H54 (cell line): ENCODE measurements around the gene ZSWIM4.
A peak's percentile ranks its signal among the peaks of the same experiment; 100 is the strongest.
"Not testable (repeated sequence)": the region's sequence is repeated elsewhere in the genome, so short reads cannot be mapped to it uniquely, and the experiment has no call there.

ENCODE experiments used
- DNase-seq: peaks from one replicate; pipeline ENCODE4 v3.0.0; 2011; ENCODE audit warnings: low spot score, mixed read lengths; ENCODE audit not compliant: insufficient read length
- FAIRE-seq: peaks from 3 replicates; lab custom pipeline; 2011; peaks lifted over from hg19 to GRCh38; lab: Jason Lieb, UNC
- POLR2A ChIP-seq: IDR thresholded peaks from 2 replicates; pipeline ENCODE4 v1.6.1; 2011; ENCODE audit warnings: low read depth, mild to moderate bottlenecking, low read length

Gene ZSWIM4

DNA sequence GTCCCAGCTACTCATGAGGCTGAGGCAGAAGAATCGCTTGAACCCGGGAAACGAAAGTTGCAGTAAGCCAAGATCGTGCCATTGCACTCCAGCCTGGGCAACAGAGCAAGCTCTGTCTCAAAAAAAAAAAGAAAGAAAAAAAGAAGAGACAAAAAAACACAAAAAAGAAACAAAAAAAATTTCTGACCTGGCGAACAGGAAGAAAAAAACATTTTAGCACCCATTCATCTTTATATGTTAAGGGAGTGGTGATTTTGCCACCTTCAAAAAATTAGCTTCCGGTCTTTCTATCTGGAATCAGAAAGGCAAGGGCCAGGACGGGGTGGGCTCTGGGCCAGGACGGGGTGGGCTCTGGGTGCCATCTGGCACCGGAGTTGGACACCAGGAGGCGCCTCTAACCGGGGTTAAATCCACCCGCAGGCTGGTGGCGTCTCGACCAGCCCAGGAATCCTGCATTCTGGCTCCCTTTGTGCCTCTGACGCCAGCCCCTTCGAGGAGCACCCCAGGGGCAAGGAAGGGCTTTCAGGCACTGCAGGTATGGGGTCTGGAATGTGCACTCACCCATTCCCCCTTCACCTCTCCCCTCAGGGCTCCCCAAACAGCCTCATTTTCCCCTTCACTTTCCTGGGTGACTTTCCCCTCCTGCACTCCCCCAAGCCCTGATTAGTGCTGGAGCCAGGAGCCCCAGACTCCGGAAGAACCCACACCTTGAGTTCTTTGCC is 10.4 kb upstream of the ZSWIM4 start:
- FAIRE-seq (no peak), DNase-seq (no peak)
- no peak for TF ChIP-seq POLR2A

DNA sequence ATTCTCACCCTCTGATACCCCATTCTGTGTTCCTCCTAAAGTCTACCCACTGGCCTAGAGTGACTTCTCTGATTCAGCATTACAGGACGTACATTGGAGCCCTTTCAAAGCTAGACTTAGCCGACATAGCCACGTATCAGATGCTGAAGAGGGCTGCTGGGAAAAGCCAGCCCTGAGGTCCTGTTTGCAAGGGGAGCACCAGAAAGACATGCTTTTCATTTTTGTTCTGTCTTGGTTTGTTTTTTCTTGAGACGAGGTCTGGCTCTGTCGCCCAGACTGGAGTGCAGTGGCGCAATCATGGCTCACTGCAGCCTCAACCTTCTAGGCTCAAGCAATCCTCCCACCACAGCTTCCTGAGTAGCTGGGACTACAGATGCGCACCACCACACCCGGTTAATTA is 6.3 kb upstream of the ZSWIM4 start:
- no peak for DNase-seq
- no peak for TF ChIP-seq POLR2A
- FAIRE-seq = no peak

DNA sequence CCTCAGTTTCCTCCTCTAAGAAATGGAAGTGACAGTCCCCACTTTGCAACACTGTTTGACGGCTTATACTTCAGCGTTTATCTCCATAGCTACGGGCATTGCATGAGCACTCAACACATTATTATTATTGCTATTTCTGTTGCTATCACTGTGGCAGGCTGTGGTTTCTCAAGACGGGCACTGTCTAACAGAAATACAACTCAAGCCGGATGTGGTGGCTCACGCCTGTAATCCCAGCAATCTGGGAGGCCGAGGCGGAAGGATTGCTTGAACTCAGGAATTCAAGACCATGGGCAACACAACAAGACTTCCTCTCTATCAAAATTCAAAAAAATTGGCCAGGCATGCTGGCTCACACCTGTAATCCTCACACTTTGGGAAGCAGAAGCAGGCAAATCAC is 4.9 kb upstream of the ZSWIM4 start:
- no peak for TF ChIP-seq POLR2A
- no peak for FAIRE-seq

DNA sequence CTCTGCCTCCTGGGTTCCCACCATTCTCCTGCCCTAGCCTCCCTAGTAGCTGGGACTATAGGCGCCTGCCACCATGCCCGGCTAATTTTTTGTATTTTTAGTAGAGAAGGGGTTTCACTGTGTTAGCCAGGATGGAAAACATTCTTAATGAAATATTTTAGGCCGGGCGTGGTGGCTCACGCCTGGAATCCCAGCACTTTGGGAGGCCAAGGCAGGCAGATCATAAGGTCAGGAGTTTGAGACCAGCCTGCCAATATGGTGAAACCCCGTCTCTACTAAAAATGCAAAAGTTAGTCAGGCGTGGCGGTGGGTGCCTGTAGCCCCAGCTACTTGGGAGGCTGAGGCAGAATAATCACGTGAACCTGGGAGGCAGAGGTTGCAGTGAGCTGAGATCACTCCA is 1.9 kb upstream of the ZSWIM4 start:
- not testable (repeated sequence) for DNase-seq, FAIRE-seq

More for the DNA sequence above, 4.9 kb upstream of the ZSWIM4 start:
- DNase-seq = no peak

DNA sequence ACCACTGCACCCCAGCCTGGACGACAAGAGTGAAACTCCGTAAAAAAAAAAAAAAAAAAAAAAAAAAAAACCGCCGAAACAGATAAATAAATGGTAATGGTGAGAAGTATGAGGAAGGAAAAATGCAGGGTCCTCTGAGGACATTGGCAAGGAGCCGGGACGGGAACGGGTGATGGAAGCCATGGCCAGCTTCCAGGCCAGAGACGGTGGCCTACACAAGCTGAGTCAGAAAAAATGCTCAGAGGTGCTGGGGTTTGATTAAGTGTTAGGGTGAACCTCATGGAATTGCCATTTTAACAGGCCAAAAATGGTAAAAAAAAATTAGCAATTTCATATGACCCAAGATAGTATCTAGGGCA is 866 bp upstream of the ZSWIM4 start:
- DNase-seq (no peak), FAIRE-seq (no peak)

DNA sequence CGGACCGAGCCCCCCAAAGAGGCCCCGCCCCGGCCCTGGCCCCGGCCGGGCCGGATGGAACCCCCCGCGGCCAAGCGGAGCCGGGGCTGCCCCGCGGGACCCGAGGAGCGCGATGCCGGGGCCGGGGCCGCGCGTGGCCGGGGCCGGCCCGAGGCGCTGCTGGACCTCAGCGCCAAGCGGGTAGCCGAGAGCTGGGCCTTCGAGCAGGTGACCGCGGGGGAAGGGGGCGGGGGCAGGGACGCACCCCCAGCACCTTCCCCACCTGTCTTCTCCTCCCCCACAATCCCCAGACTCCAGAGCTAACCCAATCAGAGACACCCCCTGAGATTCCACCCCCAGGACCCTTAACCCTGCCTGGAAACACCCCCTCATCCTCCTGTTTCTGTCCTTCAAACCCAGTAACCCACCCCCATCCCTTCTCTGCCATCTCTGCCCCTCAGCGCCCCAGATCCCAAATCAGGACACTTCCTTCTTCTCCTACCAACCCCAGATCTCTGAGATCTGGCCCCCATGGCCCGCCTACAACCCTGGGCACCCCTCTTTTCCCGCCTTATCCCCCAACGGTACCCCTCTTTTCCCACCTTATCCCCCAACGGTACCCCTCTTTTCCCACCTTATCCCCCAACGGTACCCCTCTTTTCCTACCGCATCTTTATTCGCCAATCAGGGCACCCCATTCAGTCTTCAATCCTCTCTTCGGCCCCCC is 505 bp downstream of the ZSWIM4 start:
- DNase-seq (peak; percentile 31), FAIRE-seq (no peak)
- TF ChIP-seq POLR2A = no peak

More for the DNA sequence above, 866 bp upstream of the ZSWIM4 start:
- TF ChIP-seq POLR2A = no peak

DNA sequence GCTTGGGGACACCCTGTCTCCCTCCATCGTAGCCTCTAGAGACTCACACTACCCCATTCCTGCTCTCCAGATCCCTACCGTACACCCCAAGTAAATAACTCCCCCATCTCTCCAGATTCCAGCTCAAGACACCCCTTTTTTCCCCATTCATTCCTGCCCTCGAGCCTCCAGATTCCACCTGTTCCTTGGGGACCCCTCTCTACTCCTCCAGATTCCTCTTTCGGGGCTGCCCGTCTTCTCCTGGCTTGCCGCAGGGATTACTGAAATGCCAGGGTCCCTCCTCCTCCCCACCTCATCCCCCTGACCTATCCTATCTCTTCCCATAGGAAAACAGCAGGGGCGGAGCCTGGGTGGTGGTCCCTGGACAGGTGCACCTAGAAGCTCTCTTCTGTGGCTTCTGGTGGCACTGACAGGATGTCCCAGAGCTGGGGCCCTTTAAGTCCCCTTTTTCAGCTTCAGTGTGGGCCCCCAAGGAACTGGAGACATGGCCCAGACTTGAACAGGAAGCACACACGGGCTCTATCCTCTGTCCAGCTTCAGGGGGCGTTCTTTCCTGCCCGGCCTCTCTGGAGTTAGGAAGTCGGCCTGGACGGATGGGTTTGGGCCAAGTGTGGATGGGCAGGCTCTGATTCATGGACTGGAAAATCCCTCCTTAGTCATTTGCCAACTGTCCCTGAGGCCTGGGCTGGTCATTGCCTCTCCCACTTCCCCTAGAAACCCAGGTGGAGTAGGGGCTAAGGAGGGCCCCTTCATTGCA is 1.2 kb downstream of the ZSWIM4 start:
- FAIRE-seq = peak; percentile 82
- TF ChIP-seq POLR2A = no peak
- peak; percentile 87 for DNase-seq

DNA sequence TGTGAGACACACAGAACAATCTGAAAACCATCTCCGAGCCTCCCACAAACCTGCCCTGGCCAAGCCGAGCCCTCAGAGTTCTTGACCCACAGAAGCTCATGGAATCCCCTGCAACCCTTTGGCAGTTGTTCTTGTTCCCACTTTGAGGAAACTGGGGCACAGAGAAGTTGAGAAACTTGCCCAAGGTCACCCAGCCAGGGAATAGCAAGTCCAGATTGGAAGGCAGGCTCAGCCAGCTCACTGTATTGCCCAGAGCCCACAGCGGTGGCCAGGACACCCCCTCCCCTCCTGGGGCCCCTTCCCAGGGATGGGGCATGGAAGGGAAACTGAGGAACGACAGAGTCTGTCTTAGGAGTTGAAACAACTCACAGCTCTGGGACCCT is 1.8 kb downstream of the ZSWIM4 start:
- no peak for TF ChIP-seq POLR2A
- FAIRE-seq (no peak), DNase-seq (no peak)

DNA sequence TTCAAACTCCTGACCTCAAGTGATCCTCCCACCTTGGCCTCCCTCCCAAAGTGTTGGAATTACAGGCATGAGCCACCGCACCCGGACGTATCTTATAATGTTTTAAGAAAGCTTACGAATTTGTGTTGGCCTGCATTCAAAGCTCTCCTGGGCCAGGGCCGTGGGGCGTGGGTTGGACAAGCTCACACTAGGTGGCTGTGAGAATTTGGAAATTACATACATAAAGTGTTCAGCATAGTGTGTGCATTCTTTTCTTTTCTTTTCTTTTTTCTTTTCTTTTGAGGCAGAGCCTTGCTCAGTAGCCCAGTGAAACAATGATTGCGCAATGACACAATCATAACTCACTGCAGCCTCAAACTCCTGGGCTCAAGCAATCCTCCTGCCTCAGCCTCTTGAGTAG is 2.6 kb downstream of the ZSWIM4 start:
- DNase-seq = no peak
- TF ChIP-seq POLR2A = no peak
- no peak for FAIRE-seq

DNA sequence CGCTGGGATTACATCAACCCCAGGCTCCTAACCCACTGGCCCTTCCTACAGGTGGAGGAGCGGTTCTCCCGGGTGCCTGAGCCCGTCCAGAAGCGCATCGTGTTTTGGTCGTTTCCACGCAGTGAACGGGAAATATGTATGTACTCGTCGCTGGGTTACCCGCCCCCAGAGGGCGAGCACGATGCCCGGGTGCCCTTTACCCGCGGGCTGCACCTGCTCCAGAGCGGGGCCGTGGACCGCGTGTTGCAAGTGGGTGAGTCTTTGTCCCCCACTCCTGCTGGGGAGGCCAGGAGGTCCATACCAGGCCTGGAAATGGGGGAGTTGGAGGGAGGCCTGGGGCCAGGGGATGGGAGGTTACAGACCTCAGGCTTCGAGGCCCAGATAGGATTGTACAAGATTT is 4.4 kb downstream of the ZSWIM4 start:
- no peak for TF ChIP-seq POLR2A
- DNase-seq (no peak), FAIRE-seq (no peak)

DNA sequence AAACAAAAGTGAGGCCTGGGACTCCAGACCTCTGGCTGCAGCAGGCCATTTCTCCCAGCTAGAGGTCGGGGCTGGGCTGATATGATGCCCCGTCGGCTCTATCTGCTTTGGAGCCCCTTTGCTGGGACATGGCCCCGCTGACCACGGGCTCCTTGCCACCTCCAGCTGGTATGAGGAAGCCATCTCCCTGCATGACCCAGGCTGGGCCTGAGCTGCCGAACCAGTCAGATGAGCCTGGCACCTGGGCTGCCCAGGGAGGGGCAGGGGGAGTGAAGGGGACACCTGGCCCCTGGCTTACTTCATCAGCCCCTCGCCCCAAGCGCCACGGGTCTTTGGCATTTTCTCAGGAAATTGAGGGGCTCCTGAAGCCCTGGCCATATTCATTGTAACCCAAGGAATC is 7.8 kb downstream of the ZSWIM4 start:
- no peak for FAIRE-seq
- no peak for TF ChIP-seq POLR2A
- DNase-seq = no peak

DNA sequence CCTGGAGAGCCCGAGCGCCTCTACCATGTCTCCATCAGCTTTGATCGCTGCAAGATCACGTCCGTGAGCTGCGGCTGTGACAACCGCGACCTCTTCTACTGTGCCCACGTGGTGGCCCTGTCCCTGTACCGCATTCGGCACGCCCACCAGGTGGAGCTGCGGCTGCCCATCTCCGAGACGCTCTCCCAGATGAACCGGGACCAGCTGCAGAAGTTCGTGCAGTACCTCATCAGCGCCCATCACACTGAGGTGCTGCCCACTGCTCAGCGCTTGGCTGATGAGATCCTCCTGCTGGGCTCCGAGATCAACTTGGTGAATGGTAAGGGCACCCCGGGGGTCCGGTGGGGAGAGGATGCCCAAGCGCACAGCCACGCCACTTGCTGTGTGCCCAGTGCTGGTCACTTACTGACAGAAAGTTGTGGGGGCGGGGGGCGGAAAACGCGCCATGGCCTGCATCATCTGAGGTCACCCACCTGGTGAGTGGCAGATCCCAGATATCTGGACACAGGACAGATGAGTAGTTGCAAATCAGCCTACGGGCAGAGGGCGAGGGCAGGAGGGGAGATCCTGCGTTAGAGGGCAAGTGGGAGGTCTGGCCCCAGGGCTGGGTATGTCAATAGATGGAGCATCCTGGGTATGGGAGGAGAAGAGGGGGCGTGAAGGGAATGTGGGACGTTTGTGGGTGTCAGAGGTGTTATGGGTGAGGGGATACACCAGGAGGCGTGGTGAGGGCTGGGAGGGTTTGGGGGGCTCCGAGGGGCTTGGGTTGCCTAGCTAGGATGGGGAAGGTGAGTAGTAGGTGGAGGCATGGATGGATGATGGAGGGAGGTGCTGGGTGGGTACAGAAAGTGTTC is 9.8 kb downstream of the ZSWIM4 start:
- DNase-seq = no peak
- TF ChIP-seq POLR2A = no peak
- no peak for FAIRE-seq

DNA sequence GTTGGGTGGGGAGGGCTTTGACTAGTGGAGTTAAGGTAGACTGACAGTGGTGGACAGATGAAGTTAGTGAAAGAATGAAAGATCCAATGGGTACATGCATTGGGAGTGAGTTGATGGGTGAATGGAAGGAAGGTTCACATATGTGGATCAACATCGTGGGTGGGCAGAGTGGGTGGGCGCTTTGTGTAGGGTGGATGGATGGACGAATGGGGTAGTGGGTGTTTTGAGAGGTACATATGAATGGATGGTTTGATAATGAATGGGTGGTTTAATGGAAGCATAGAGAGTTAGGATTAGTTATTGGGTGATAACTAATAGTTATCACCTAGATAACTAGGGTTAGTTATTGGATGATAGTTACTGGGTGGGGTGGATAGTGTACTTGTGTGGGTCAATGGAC is 11.5 kb downstream of the ZSWIM4 start:
- no peak for TF ChIP-seq POLR2A
- no peak for FAIRE-seq
- DNase-seq = no peak
